Prostate gland (tissue), 2 donors: ENCODE data around the gene VPS16. TPM values are rescaled to one million over a fixed set of nuclear protein-coding genes. Genes with fewer than 3 reads are reported as not detected.

Experiments
- DNase-seq: peaks from one replicate; pipeline ENCODE4 v3.0.0-alpha.2; 2019; ENCODE audit warnings: low spot score
- H3K27ac ChIP-seq, 2 donors: fragments of 200-600 bp; sonication (generic); 2 replicates each; pipeline ENCODE4 v1.5.1; 2017 to 2019
- H3K27me3 ChIP-seq: fragments of 200-600 bp; sonication (generic); replicated peaks from 2 replicates; pipeline ENCODE4 v1.5.1; 2019; ENCODE audit not compliant: insufficient read depth
- H3K36me3 ChIP-seq, 2 donors: fragments of 200-600 bp; sonication (generic); 1 replicate in 1 of 2; 2 replicates in 1 of 2; pipeline versions ENCODE4 v1.5.1 to v1.8.1; 2017 to 2019
- H3K4me1 ChIP-seq: fragments of 200-600 bp; sonication (generic); replicated peaks from 2 replicates; pipeline ENCODE4 v1.5.1; 2019
- H3K4me3 ChIP-seq, 2 donors: fragments of 200-600 bp; sonication (generic); 2 replicates each; pipeline ENCODE4 v1.5.1; 2017 to 2019
- H3K9me3 ChIP-seq: fragments of 200-600 bp; sonication (generic); 2 replicates; pipeline ENCODE4 v1.5.1; 2017
- POLR2A ChIP-seq: fragments of 450-650 bp; IDR thresholded peaks from one replicate; pipeline ENCODE4 v1.6.1; 2016; ENCODE audit warnings: antibody characterized with exemption, mild to moderate bottlenecking
- POLR2AphosphoS5 ChIP-seq: sonication (generic); formaldehyde crosslinking; IDR thresholded peaks from one replicate; pipeline ENCODE4 v1.6.1; 2017; ENCODE audit warnings: antibody characterized with exemption
- WGBS: methylation state at CpG from one replicate; pipeline ENCODE4 v1.1.5; 2018; 5-methylcytosine and 5-hydroxymethylcytosine counted together
- intact Hi-C: fragments of 100-400 bp; cut with DNase I; formaldehyde crosslinking; loops from one replicate; pipeline ENCODE4 v1.14.2; 2022
- total RNA-seq, 2 donors: library from RNA; depleted of rRNA; stranded (reverse); fragments of >200 nt; gene quantifications; one replicate each; pipeline ENCODE4 v1.1.0, GENCODE V29; 2016
- TF ChIP-seq, protein P1 (sequence below), 4 experiments: fragments of 200-600 bp in 2 of 4; fragments of 450-650 bp in 2 of 4; sonication (generic) in 2 of 4; IDR thresholded peaks; 1 replicate in 3 of 4; 2 replicates in 1 of 4; pipeline ENCODE4 v1.5.1; 2016 to 2019; ENCODE audit warnings: antibody characterized with exemption in 4 of 4, mild to moderate bottlenecking in 2 of 4, moderate library complexity in 2 of 4

Gene VPS16
- total RNA-seq, 2 donors from 2014 or later: 27.5 to 37.3 TPM

GRCh38 chr20:2840967-2841531 lies 504 bp downstream of the VPS16 start:
- no peak for TF ChIP-seq POLR2AphosphoS5
- TF ChIP-seq POLR2A: no peak
- TF ChIP-seq, protein P1, sequence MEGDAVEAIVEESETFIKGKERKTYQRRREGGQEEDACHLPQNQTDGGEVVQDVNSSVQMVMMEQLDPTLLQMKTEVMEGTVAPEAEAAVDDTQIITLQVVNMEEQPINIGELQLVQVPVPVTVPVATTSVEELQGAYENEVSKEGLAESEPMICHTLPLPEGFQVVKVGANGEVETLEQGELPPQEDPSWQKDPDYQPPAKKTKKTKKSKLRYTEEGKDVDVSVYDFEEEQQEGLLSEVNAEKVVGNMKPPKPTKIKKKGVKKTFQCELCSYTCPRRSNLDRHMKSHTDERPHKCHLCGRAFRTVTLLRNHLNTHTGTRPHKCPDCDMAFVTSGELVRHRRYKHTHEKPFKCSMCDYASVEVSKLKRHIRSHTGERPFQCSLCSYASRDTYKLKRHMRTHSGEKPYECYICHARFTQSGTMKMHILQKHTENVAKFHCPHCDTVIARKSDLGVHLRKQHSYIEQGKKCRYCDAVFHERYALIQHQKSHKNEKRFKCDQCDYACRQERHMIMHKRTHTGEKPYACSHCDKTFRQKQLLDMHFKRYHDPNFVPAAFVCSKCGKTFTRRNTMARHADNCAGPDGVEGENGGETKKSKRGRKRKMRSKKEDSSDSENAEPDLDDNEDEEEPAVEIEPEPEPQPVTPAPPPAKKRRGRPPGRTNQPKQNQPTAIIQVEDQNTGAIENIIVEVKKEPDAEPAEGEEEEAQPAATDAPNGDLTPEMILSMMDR (IDR thresholded peaks at IDR 0.05): no peak
- 6% methylated on average over 33 of the region's 33 CpGs for WGBS
- no peaks in the 10 kb centered on the region for H3K36me3 ChIP-seq
- peak overlapping the region; percentile 70 to 98 for H3K4me3 ChIP-seq
- intact Hi-C loops: loop anchor here (10.0 kb wide), 1 partner anchor 146 kb away; the partner anchor contains the start of gene EBF4
- H3K9me3 ChIP-seq: no peaks in the 10 kb centered on the region
- no peaks in the 10 kb centered on the region for H3K27me3 ChIP-seq
- H3K4me1 ChIP-seq: peaks cover 3% of the 10 kb centered on the region
- peak; percentile 16 for DNase-seq
- peak overlapping the region; percentile 80 to 90 for H3K27ac ChIP-seq

DNA sequence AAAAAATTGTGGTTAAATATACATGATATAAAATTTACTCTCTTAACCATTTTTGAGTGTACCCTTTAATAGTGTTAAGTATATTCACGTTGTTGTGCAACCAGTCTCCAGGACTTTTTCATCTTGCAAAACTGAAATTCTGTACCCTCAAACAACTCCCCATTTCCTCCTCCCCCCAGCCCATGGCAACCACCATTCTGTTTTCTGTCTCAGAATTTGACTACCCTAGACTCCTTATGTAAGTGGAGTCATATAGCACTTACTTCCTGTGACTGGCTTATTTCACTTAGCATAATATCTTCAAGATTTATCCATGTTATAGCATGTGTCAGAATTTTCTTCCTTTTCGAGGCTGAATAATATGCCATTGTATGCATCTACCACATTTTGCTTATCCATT lies 5.1 kb downstream of the VPS16 start:
- WGBS: 86% methylated on average over 2 of the region's 2 CpGs
- no peaks in the 10 kb centered on the region for H3K9me3 ChIP-seq
- H3K4me1 ChIP-seq: no peaks in the 10 kb centered on the region
- H3K27me3 ChIP-seq: no peaks in the 10 kb centered on the region
- no peaks in the 10 kb centered on the region for H3K36me3 ChIP-seq
- no peak for DNase-seq
- TF ChIP-seq, protein P1 (IDR thresholded peaks at IDR 0.05): no peak
- no peak for TF ChIP-seq POLR2A
- no peak for TF ChIP-seq POLR2AphosphoS5
- no peak overlapping the region for H3K27ac ChIP-seq
- no peak overlapping the region for H3K4me3 ChIP-seq
- intact Hi-C loops: loop anchor here (10.0 kb wide), 1 partner anchor 151 kb away; the partner anchor contains the start of gene EBF4

DNA sequence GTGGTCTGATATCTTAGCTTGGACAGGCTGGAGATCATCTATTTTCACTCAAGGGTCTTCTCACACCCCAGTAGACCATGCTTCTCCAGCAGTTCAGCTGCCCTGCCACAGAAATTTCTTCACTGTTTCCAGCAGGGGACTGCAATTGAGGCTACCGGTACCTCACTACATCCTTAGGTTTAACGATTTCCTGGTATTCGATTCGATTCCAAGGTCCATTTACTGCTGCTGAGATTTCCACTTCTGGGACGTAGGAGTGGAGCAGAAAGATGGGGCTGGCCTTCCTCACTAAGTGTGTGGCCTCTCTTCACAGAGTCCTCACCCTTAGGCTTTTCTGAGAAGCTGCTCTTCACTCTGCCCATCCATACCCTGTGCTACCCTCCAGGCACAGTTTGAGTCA lies 6.2 kb downstream of the VPS16 start:
- no peak for DNase-seq
- H3K27me3 ChIP-seq: no peaks in the 10 kb centered on the region
- no peak overlapping the region for H3K4me3 ChIP-seq
- TF ChIP-seq POLR2A (no peak), POLR2AphosphoS5 (no peak)
- H3K9me3 ChIP-seq: no peaks in the 10 kb centered on the region
- H3K36me3 ChIP-seq: no peaks in the 10 kb centered on the region
- no peak overlapping the region for H3K27ac ChIP-seq
- H3K4me1 ChIP-seq: no peaks in the 10 kb centered on the region
- intact Hi-C loops: loop anchor here (10.0 kb wide), 1 partner anchor 152 kb away; the partner anchor contains the start of gene EBF4
- 83% methylated on average over 5 of the region's 5 CpGs for WGBS

DNA sequence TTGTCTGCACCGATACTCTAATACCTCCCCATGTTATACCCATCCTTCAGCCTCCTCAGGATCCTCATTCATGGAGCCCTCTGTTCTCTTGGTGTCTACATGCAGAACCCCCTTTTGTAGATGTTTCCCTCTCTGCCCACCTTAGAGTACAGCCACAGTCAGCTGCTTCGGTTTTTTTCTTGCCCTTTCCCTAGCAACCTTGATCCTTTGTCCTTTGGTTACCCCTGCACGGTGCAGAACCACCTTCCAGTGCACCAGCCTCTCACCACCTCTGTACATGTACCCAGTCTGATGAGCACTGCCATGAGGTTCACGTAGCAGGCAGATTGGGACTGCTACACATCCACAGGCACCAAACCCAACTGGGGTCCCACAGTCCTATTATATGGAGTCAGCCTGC lies 7.3 kb downstream of the VPS16 start:
- DNase-seq: no peak
- TF ChIP-seq, protein P1 (IDR thresholded peaks at IDR 0.05): no peak
- TF ChIP-seq POLR2AphosphoS5: no peak
- no peak for TF ChIP-seq POLR2A
- Histone ChIP-seq H3K4me1 (no peaks in the 10 kb centered on the region), H3K27ac (no peak overlapping the region), H3K36me3 (no peaks in the 10 kb centered on the region), H3K9me3 (no peaks in the 10 kb centered on the region), H3K4me3 (no peak overlapping the region), H3K27me3 (no peaks in the 10 kb centered on the region)
- 90% methylated on average over 4 of the region's 4 CpGs for WGBS
- intact Hi-C loops: loop anchor here (10.0 kb wide), 1 partner anchor 153 kb away; the partner anchor contains the start of gene EBF4

DNA sequence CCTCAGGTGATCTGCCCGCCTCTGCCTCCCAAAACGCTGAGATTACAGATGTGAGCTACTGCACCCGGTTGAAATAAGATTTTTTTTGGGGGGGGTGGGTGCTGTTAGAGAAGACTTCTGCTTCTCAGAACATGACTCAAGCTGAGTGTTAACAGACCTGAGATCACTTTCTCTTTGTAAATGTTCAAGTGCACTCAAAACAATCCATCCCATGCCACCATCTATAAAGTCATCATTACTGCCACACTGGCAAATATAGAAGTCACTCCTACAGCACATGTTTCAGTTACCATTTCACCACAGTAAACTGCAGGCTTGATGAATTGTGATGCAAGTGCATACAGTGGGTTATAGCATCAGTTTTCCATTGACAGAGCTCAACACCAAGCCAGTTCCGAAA lies 9.0 kb downstream of the VPS16 start:
- WGBS: 85% methylated on average over 4 of the region's 4 CpGs
- Histone ChIP-seq H3K4me3 (no peak overlapping the region), H3K36me3 (no peaks in the 10 kb centered on the region), H3K27ac (no peak overlapping the region), H3K27me3 (no peaks in the 10 kb centered on the region), H3K9me3 (no peaks in the 10 kb centered on the region), H3K4me1 (no peaks in the 10 kb centered on the region)
- intact Hi-C loops: loop anchor here (10.0 kb wide), 1 partner anchor 155 kb away; the partner anchor contains the start of gene EBF4
- TF ChIP-seq POLR2A: no peak
- no peak for TF ChIP-seq POLR2AphosphoS5
- TF ChIP-seq, protein P1 (IDR thresholded peaks at IDR 0.05): no peak
- no peak for DNase-seq
